ENCODE results near the gene MIPEP.
"Not testable (repeated sequence)": the region's sequence is repeated elsewhere in the genome, so short reads cannot be mapped to it uniquely, and the experiment has no call there.

MIPEP gene

GRCh38 chr13:23761760-23762159 is 127.4 kb downstream of the MIPEP start:
- not testable (repeated sequence) for H3K4me3 ChIP-seq (ENCODE audit: low read length); DNase-seq (ENCODE audit: low read depth, low spot score)

GRCh38 chr13:23760000-23760399 is 129.2 kb downstream of the MIPEP start:
- no peak overlapping the region for H3K4me3 ChIP-seq (ENCODE audit: low read length)
- DNase-seq (ENCODE audit: low read depth, low spot score), result no peak

- H3K4me3 ChIP-seq (ENCODE audit: low read length), result no peak overlapping the region
- no peak for DNase-seq (ENCODE audit: low read depth, low spot score)
Measured at GRCh38 chr13:23758798-23759527, 130.2 kb downstream of the MIPEP start.

GRCh38 chr13:23754997-23755396 is 134.2 kb downstream of the MIPEP start:
- DNase-seq (ENCODE audit: low read depth, low spot score), result no peak
- peak overlapping the region; percentile 29 for H3K4me3 ChIP-seq (ENCODE audit: low read length)

GRCh38 chr13:23754506-23754905 is 134.7 kb downstream of the MIPEP start:
- peak overlapping the region; percentile 29 for H3K4me3 ChIP-seq (ENCODE audit: low read length)
- DNase-seq (ENCODE audit: low read depth, low spot score), result peak; percentile 81

GRCh38 chr13:23753458-23753857 is 135.7 kb downstream of the MIPEP start:
- H3K4me3 ChIP-seq (ENCODE audit: low read length), result no peak overlapping the region
- DNase-seq (ENCODE audit: low read depth, low spot score), result no peak

- DNase-seq (ENCODE audit: low read depth, low spot score), result no peak
- no peak overlapping the region for H3K4me3 ChIP-seq (ENCODE audit: low read length)
Measured at GRCh38 chr13:23752111-23753001, 136.8 kb downstream of the MIPEP start.

- no peak overlapping the region for H3K4me3 ChIP-seq (ENCODE audit: low read length)
- DNase-seq (ENCODE audit: low read depth, low spot score), result no peak
Measured at GRCh38 chr13:23751195-23751594, 138.0 kb downstream of the MIPEP start.

- no peak overlapping the region for H3K4me3 ChIP-seq (ENCODE audit: low read length)
- DNase-seq (ENCODE audit: low read depth, low spot score), result no peak
Measured at GRCh38 chr13:23750383-23751121, 138.6 kb downstream of the MIPEP start.

- no peak overlapping the region for H3K4me3 ChIP-seq (ENCODE audit: low read length)
- DNase-seq (ENCODE audit: low read depth, low spot score), result no peak
Measured at GRCh38 chr13:23749288-23749873, 139.8 kb downstream of the MIPEP start.

GRCh38 chr13:23748109-23748990 is 140.8 kb downstream of the MIPEP start:
- H3K4me3 ChIP-seq (ENCODE audit: low read length), result no peak overlapping the region
- no peak for DNase-seq (ENCODE audit: low read depth, low spot score)

GRCh38 chr13:23746141-23746540 is 143.1 kb downstream of the MIPEP start:
- not testable (repeated sequence) for H3K4me3 ChIP-seq (ENCODE audit: low read length); DNase-seq (ENCODE audit: low read depth, low spot score)

- DNase-seq (ENCODE audit: low read depth, low spot score), result no peak
Measured at GRCh38 chr13:23744315-23744714, 144.9 kb downstream of the MIPEP start.

GRCh38 chr13:23743278-23744076 is 145.7 kb downstream of the MIPEP start:
- DNase-seq (ENCODE audit: low read depth, low spot score), result peak; percentile 89
- H3K4me3 ChIP-seq (ENCODE audit: low read length), result no peak overlapping the region

More at GRCh38 chr13:23744315-23744714, 144.9 kb downstream of the MIPEP start:
- H3K4me3 ChIP-seq (ENCODE audit: low read length), result no peak overlapping the region

- DNase-seq (ENCODE audit: low read depth, low spot score), result no peak
- H3K4me3 ChIP-seq (ENCODE audit: low read length), result no peak overlapping the region
Measured at GRCh38 chr13:23741879-23742510, 147.2 kb downstream of the MIPEP start.

GRCh38 chr13:23740002-23740401 is 149.2 kb downstream of the MIPEP start:
- H3K4me3 ChIP-seq (ENCODE audit: low read length), result no peak overlapping the region
- DNase-seq (ENCODE audit: low read depth, low spot score), result no peak

GRCh38 chr13:23739596-23739995 is 149.6 kb downstream of the MIPEP start:
- H3K4me3 ChIP-seq (ENCODE audit: low read length), result no peak overlapping the region
- DNase-seq (ENCODE audit: low read depth, low spot score), result no peak
